ENCODE data around the gene RPS27L. TPM values are rescaled to one million over a fixed set of nuclear protein-coding genes. Genes with fewer than 3 reads are reported as not detected.

The RPS27L gene
- total and polyA plus RNA-seq, 2 of the 8 experiments (the other 6 are each of a cell fraction or from before 2014, with no cell fraction given): 115 to 143 TPM

- no peak for FAIRE-seq
- no peak for TF ChIP-seq FOSL1 (IDR thresholded peaks at IDR 0.05; ENCODE audit: insufficient read depth, low read depth, low read length)
- TF ChIP-seq, protein P1, sequence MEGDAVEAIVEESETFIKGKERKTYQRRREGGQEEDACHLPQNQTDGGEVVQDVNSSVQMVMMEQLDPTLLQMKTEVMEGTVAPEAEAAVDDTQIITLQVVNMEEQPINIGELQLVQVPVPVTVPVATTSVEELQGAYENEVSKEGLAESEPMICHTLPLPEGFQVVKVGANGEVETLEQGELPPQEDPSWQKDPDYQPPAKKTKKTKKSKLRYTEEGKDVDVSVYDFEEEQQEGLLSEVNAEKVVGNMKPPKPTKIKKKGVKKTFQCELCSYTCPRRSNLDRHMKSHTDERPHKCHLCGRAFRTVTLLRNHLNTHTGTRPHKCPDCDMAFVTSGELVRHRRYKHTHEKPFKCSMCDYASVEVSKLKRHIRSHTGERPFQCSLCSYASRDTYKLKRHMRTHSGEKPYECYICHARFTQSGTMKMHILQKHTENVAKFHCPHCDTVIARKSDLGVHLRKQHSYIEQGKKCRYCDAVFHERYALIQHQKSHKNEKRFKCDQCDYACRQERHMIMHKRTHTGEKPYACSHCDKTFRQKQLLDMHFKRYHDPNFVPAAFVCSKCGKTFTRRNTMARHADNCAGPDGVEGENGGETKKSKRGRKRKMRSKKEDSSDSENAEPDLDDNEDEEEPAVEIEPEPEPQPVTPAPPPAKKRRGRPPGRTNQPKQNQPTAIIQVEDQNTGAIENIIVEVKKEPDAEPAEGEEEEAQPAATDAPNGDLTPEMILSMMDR (IDR thresholded peaks at IDR 0.05; ENCODE audit: control extremely low read depth in 1 of 3, insufficient read depth in 1 of 3, low read depth in 1 of 3, low read length in 3 of 3): no peak
- TF ChIP-seq POLR2AphosphoS5 (IDR thresholded peaks at IDR 0.05; ENCODE audit: low read depth, low read length): no peak
- TF ChIP-seq EP300 (IDR thresholded peaks at IDR 0.05; ENCODE audit: borderline replicate concordance in 1 of 2, low read depth in 2 of 2, low read length in 2 of 2): no peak
- no peak for TF ChIP-seq SP1 (IDR thresholded peaks at IDR 0.05; ENCODE audit: low read depth, low read length)
- no peak for TF ChIP-seq SUZ12 (IDR thresholded peaks at IDR 0.05; ENCODE audit: low read length)
- no peak for TF ChIP-seq EZH2 (IDR thresholded peaks at IDR 0.05; ENCODE audit: low read depth, low read length, severe bottlenecking)
- no peak for TF ChIP-seq ATF3 (IDR thresholded peaks at IDR 0.05; ENCODE audit: insufficient read depth, low read depth, low read length)
- no peak for TF ChIP-seq PHF8 (conservative IDR thresholded peaks at IDR 0.05; ENCODE audit: low read depth, low read length)
- TF ChIP-seq JUND (IDR thresholded peaks at IDR 0.05; ENCODE audit: low read length): no peak
- no peak for TF ChIP-seq SP4 (IDR thresholded peaks at IDR 0.05; ENCODE audit: low read length)
Measured at GRCh38 chr15:63196842-63197241, 39.6 kb upstream of the RPS27L start.

More at GRCh38 chr15:63196842-63197241, 39.6 kb upstream of the RPS27L start:
- H3K4me2 ChIP-seq (ENCODE audit: insufficient read depth in 1 of 2, low read depth in 2 of 2, low read length in 2 of 2): peak overlapping the region in 1 of 2 experiments; percentile 22; a peak in 2 of 4 replicates
- H2BK20ac ChIP-seq (ENCODE audit: low read length): no peak overlapping the region
- no peak overlapping the region for H3K9ac ChIP-seq (replicated peaks in 1 of 4; ENCODE audit: extremely low read depth in 1 of 4, low read depth in 3 of 4, low read length in 3 of 4)
- H3K56ac ChIP-seq (replicated peaks; ENCODE audit: insufficient read length, low read depth, low read length): no peak overlapping the region
- no peak overlapping the region for H2AFZ ChIP-seq (ENCODE audit: low read length)
- H3K27me3 ChIP-seq (replicated peaks in 1 of 4; ENCODE audit: control insufficient read depth in 3 of 4, extremely low read depth in 1 of 4, insufficient read depth in 3 of 4, low read length in 3 of 4): no peaks in the 10 kb centered on the region
- no peaks in the 10 kb centered on the region for H3K36me3 ChIP-seq (ENCODE audit: control insufficient read depth in 2 of 4, insufficient read depth in 4 of 4, low read length in 3 of 4)
- H4K5ac ChIP-seq (ENCODE audit: insufficient read length, low read depth, low read length): no peak overlapping the region
- peaks cover 9 to 93% of the 10 kb centered on the region in 2 experiments for H3K79me2 ChIP-seq (ENCODE audit: control insufficient read depth in 1 of 2, insufficient read depth in 2 of 2, low read length in 2 of 2)
- H3K23ac ChIP-seq (ENCODE audit: insufficient read length): no peak overlapping the region
- no peak overlapping the region for H2BK12ac ChIP-seq (ENCODE audit: low read depth, low read length)
- peaks cover 0 to 3% of the 10 kb centered on the region in 2 experiments for H4K20me1 ChIP-seq (replicated peaks in 1 of 2; ENCODE audit: control insufficient read depth in 1 of 2, insufficient read depth in 2 of 2, low read length in 2 of 2)
- H2BK5ac ChIP-seq (ENCODE audit: low read depth, low read length): no peak overlapping the region
- H4K91ac ChIP-seq (replicated peaks; ENCODE audit: insufficient read length, low read length): no peak overlapping the region
- H3K4me3 ChIP-seq (ENCODE audit: extremely low read depth in 1 of 4, insufficient read depth in 2 of 4, low read depth in 3 of 4, low read length in 4 of 4): no peak overlapping the region
- no peaks in the 10 kb centered on the region for H3K9me3 ChIP-seq (ENCODE audit: insufficient read depth in 2 of 2, low read depth in 1 of 2, low read length in 1 of 2)
- H4K8ac ChIP-seq (ENCODE audit: extremely low read depth, insufficient read depth, low read length): no peak overlapping the region
- H3K4me1 ChIP-seq (replicated peaks in 1 of 4; ENCODE audit: control insufficient read depth in 3 of 4, insufficient read depth in 4 of 4, low read length in 3 of 4): peaks cover 0 to 15% (median 10%) of the 10 kb centered on the region in 4 experiments; a peak in 5 of 7 replicates
- H3K14ac ChIP-seq (ENCODE audit: insufficient read length): no peak overlapping the region
- CTCF ChIA-PET (ENCODE audit: partially characterized antibody): interaction anchor here (0.6 to 1.8 kb wide), 2 partner anchors 14 to 20 kb away, joined by 4 to 5 read pairs; no protein-coding TSS in a partner anchor
- POLR2A ChIA-PET (ENCODE audit: partially characterized antibody): interaction anchor here (1.1 to 1.7 kb wide), 5 partner anchors 8 to 78 kb away, joined by 3 to 4 read pairs (median 3); partner anchors contain the start of genes RAB8B and RPS27L
- 79% methylated on average over 1 of the region's 1 CpG; no CpG with 5 or more reads in 1 of the 2 experiments for WGBS, 2 experiments (ENCODE audit: extremely low coverage in 1 of 2, insufficient coverage in 1 of 2, insufficient read length in 1 of 2, insufficient replicate concordance in 2 of 2, low coverage in 1 of 2, low lambda C conversion rate in 2 of 2, missing lambda C conversion rate in 1 of 2)
- no peak overlapping the region for H2BK15ac ChIP-seq (ENCODE audit: low read length)
- no peak for DNase-seq (ENCODE audit: low read depth in 1 of 2, low spot score in 2 of 2)
- no peak overlapping the region for H2BK120ac ChIP-seq (replicated peaks; ENCODE audit: low read depth, low read length)
- H3K4ac ChIP-seq (replicated peaks; ENCODE audit: insufficient read length, low read depth, low read length): no peak overlapping the region
- H3K23me2 ChIP-seq (ENCODE audit: low read depth, low read length): no peaks in the 10 kb centered on the region
- peaks cover 11% of the 10 kb centered on the region for H3K79me1 ChIP-seq (ENCODE audit: low read depth, low read length)
- no peak overlapping the region for H3K18ac ChIP-seq (ENCODE audit: extremely low read depth, low read length)
- no peak overlapping the region for H3K27ac ChIP-seq (ENCODE audit: low read depth, low read length)
- H2AK5ac ChIP-seq (ENCODE audit: low read depth, low read length): no peak overlapping the region

Measured in H1 (cell line).